Measurements from ENCODE around the gene ARFIP2. TPM values are rescaled to one million over a fixed set of nuclear protein-coding genes. Genes with fewer than 3 reads are reported as not detected.
"Not testable (repeated sequence)": the region's sequence is repeated elsewhere in the genome, so short reads cannot be mapped to it uniquely, and the experiment has no call there.

The ARFIP2 gene
- total RNA-seq, 4 donors from 2014 or later: 40.0 to 63.9 (median 49.7) TPM

DNA sequence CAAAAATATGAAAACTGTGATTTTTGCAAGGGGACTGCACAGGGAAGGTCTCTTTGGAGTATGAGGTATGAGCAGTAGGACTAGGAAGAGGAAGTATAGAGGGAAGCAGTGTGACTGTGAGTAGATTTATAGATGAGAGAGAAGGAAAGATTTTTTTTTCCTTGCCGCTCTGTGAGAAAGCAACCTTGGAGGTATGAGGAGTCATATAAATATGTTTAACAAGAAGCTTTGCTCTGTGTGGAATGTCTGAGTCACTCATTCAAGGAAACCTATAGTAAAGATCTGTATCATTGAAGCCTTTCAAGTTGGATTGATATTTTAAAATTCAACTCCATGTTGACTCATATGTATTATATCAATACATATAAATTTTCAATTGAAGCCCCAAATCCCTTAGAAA, 42.1 kb upstream of the ARFIP2 start:
- Histone ChIP-seq H3K9me3 (no peaks in the 10 kb centered on the region), H3K4me3 (no peak overlapping the region), H3K27ac (no peak overlapping the region), H3K36me3 (peaks cover 0 to 57% (median 0%) of the 10 kb centered on the region in 3 donors), H3K27me3 (no peaks in the 10 kb centered on the region), H3K4me1 (no peaks in the 10 kb centered on the region)
- TF ChIP-seq EP300 (IDR thresholded peaks at IDR 0.05) (no peak), POLR2A (IDR thresholded peaks at IDR 0.05) (no peak)
- TF ChIP-seq, protein P1, sequence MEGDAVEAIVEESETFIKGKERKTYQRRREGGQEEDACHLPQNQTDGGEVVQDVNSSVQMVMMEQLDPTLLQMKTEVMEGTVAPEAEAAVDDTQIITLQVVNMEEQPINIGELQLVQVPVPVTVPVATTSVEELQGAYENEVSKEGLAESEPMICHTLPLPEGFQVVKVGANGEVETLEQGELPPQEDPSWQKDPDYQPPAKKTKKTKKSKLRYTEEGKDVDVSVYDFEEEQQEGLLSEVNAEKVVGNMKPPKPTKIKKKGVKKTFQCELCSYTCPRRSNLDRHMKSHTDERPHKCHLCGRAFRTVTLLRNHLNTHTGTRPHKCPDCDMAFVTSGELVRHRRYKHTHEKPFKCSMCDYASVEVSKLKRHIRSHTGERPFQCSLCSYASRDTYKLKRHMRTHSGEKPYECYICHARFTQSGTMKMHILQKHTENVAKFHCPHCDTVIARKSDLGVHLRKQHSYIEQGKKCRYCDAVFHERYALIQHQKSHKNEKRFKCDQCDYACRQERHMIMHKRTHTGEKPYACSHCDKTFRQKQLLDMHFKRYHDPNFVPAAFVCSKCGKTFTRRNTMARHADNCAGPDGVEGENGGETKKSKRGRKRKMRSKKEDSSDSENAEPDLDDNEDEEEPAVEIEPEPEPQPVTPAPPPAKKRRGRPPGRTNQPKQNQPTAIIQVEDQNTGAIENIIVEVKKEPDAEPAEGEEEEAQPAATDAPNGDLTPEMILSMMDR (IDR thresholded peaks at IDR 0.05): no peak
- no peak for DNase-seq (ENCODE audit: low spot score in 2 of 2)
- 2% methylated on average over 1 of the region's 1 CpG for WGBS, 2 donors

DNA sequence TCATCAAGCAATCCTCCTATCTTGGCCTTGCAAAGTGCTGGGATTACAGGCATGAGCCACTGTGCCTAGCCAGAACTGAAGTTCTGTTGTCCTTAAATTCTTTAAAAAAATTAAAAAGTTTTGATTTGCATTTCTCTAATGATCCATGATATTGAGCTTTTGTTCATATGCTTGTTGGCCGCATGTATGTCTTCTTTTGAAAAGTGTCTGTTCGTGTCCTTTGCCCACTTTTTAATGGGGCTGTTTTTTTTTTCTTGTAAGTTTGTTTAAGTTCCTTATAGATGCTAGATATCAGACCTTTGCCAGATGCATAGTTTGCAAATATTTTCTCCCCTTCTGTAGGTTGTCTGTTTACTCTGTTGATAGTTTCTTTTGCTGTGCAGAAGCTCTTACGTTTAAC, 40.8 kb upstream of the ARFIP2 start:
- H3K4me1 ChIP-seq; H3K9me3 ChIP-seq; H3K27ac ChIP-seq; H3K4me3 ChIP-seq; H3K27me3 ChIP-seq; DNase-seq (ENCODE audit: low spot score in 2 of 2): not testable (repeated sequence)
- H3K36me3 ChIP-seq: peaks cover 0 to 54% (median 0%) of the 10 kb centered on the region in 3 donors
- 92% methylated on average over 3 of the region's 3 CpGs for WGBS, 2 donors

DNA sequence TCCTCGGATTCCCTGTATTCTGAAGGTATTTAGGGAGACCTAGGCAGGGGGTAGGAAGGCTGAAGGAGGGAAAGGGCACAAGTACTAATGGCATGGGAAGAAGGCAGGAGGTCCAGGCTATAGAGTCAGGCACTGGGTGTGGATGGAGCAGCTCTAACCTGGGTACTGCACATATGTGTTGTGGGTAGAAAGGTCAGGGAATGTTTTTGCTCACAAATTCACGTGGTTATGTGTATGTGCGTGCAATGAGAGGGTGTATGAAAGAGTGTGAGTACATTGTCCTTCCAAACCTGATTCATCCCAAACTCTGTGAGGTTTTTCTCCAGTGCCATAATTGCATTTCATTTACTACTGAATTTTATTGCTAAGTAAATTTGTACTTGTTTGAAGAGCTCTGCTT, 39.1 kb upstream of the ARFIP2 start:
- Histone ChIP-seq H3K27ac (no peak overlapping the region), H3K4me3 (no peak overlapping the region), H3K27me3 (no peaks in the 10 kb centered on the region), H3K36me3 (peaks cover 0 to 58% (median 0%) of the 10 kb centered on the region in 3 donors), H3K9me3 (no peaks in the 10 kb centered on the region), H3K4me1 (no peaks in the 10 kb centered on the region)
- 85 to 86% methylated on average over 3 of the region's 3 CpGs for WGBS, 2 donors
- TF ChIP-seq, protein P1 (IDR thresholded peaks at IDR 0.05): no peak
- TF ChIP-seq POLR2A (IDR thresholded peaks at IDR 0.05) (no peak), EP300 (IDR thresholded peaks at IDR 0.05) (no peak)
- no peak for DNase-seq (ENCODE audit: low spot score in 2 of 2)

DNA sequence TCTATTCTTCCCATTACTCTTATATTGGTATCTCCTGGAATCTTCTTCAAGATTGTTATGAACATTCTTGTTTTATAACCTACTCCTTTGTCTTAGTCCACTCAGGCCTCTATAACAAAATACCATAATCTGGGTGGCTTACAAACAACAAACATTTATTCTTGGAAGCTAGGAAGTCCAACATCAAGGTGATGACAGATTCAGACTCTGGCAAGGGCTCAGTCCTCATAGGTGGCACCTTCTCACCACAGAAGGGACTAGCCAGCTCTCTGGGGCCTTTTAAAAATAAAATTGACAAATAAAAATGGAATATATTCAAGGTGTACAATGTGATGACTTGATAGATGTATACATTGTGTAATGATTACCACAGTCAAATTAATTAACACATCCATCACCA, 35.7 kb upstream of the ARFIP2 start:
- DNase-seq (ENCODE audit: low spot score in 2 of 2): no peak
- Histone ChIP-seq H3K36me3 (peaks cover 0 to 76% (median 7%) of the 10 kb centered on the region in 3 donors), H3K4me3 (no peak overlapping the region), H3K4me1 (no peaks in the 10 kb centered on the region), H3K27ac (no peak overlapping the region), H3K27me3 (no peaks in the 10 kb centered on the region), H3K9me3 (no peaks in the 10 kb centered on the region)
- TF ChIP-seq POLR2A (IDR thresholded peaks at IDR 0.05) (no peak), EP300 (IDR thresholded peaks at IDR 0.05) (no peak)
- TF ChIP-seq, protein P1 (IDR thresholded peaks at IDR 0.05): no peak

DNA sequence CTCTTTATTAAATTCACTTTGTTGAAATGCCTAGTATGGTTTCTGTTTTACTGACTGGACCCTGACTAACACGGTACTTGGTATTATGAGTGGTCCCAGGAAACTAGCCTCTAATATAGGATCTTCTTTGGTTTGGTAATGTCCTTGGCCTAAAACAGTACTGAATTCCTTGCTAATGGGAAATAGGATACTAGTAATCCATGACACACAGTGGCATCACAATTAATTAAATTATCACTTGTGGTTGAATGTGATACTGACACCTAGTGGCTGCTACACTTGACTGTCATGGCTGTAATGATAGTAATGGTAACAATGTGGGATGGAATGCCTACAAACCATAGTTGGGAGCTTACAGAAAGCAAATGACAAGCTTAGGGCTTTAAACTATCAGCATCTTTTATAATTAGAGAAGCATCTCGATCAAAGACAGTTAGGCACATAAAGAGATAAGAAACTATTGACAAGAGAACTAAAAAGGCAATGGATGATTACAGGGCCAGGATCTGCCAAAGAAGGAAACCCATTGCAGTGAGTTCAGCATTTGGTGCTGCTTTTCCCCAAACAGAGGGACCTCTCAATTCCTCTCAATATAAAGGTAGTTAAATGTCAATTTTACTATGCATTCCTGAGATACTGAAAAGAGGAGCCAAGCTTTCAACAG, 24.6 kb upstream of the ARFIP2 start:
- Histone ChIP-seq H3K27ac (no peak overlapping the region), H3K4me1 (no peaks in the 10 kb centered on the region), H3K4me3 (no peak overlapping the region), H3K9me3 (no peaks in the 10 kb centered on the region), H3K27me3 (no peaks in the 10 kb centered on the region), H3K36me3 (peaks cover 0 to 48% (median 14%) of the 10 kb centered on the region in 3 donors)
- WGBS, 2 donors: 56 to 62% methylated on average over 2 of the region's 2 CpGs
- peak in 1 of 2 donors; percentile 49 for DNase-seq (ENCODE audit: low spot score in 2 of 2)
- TF ChIP-seq POLR2A (IDR thresholded peaks at IDR 0.05) (no peak), EP300 (IDR thresholded peaks at IDR 0.05) (no peak)
- TF ChIP-seq, protein P1 (IDR thresholded peaks at IDR 0.05): peak; percentile 63 to 67 (median 65)
